Measurements from ENCODE around the gene ROCK2. TPM values are rescaled to one million over a fixed set of nuclear protein-coding genes. Genes with fewer than 3 reads are reported as not detected.

Gene ROCK2
- total RNA-seq, 1 experiment from 2014 or later, result 25.9 TPM

DNA sequence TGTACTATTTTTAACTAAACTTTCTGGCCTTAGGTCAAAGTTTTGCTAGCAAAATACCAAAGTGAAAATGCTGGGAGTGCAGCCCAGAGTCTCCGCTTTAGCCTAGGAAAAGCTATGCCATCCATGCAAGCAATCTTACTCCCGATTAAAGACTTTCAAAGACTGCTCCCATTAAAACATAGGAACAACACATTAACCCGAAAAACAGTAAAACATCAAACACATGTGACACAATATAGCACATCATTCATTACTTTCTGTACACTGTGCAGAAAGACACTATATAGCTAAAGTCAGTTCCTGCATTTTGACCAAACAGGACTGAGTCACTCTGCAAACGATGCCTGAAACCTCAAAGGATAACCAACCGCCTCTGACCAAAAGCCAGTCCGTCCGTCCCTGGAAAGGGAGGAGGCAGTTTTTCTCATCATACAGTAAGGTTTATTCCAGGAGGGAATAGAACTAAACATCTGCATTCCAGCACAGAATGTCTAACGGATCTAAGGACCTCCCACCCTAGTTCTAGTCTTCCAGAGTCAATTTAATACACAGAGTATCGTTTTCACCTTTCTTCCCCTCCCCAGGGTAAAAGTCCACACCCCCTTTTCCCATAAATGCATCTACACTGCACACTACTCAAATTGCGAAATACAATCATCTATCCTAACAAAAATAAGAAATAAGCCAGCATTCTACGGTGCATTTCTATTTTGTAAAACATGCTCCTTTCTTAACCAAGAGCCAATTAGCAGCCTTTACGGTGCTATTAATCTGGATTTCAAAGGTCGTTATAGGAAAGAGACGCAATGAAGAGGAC, 1.7 kb downstream of the ROCK2 start:
- Mint-ChIP-seq H3K36me3 (0 out of 2 replicates have a peak, but pooled peaks cover 3% of the 10 kb centered on the region), H3K9me3 (0 out of 2 replicates have a peak, but pooled peaks cover 3% of the 10 kb centered on the region), H3K27ac (peak overlapping the region; percentile 93), H3K4me1 (peaks cover 35% of the 10 kb centered on the region), H3K27me3 (ENCODE audit: low read depth) (peaks cover 4% of the 10 kb centered on the region; the same call in 1 of the 2 replicates), H3K4me3 (peak overlapping the region; percentile 96)
- no peak for TF ChIP-seq NFATC4 (CRISPR knock-in tag; IDR thresholded peaks at IDR 0.05)
- TF ChIP-seq, protein P1, sequence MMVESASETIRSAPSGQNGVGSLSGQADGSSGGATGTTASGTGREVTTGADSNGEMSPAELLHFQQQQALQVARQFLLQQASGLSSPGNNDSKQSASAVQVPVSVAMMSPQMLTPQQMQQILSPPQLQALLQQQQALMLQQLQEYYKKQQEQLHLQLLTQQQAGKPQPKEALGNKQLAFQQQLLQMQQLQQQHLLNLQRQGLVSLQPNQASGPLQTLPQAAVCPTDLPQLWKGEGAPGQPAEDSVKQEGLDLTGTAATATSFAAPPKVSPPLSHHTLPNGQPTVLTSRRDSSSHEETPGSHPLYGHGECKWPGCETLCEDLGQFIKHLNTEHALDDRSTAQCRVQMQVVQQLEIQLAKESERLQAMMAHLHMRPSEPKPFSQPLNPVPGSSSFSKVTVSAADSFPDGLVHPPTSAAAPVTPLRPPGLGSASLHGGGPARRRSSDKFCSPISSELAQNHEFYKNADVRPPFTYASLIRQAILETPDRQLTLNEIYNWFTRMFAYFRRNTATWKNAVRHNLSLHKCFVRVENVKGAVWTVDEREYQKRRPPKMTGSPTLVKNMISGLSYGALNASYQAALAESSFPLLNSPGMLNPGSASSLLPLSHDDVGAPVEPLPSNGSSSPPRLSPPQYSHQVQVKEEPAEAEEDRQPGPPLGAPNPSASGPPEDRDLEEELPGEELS (CRISPR knock-in tag; IDR thresholded peaks at IDR 0.05), result no peak
- no peak for TF ChIP-seq ZNF317 (CRISPR knock-in tag; IDR thresholded peaks at IDR 0.05; ENCODE audit: borderline replicate concordance, low read depth)
- no peak for TF ChIP-seq EMX1 (CRISPR knock-in tag; IDR thresholded peaks at IDR 0.05)
- no peak for TF ChIP-seq OVOL2 (CRISPR knock-in tag; IDR thresholded peaks at IDR 0.05; ENCODE audit: borderline replicate concordance)
- TF ChIP-seq, protein P2, sequence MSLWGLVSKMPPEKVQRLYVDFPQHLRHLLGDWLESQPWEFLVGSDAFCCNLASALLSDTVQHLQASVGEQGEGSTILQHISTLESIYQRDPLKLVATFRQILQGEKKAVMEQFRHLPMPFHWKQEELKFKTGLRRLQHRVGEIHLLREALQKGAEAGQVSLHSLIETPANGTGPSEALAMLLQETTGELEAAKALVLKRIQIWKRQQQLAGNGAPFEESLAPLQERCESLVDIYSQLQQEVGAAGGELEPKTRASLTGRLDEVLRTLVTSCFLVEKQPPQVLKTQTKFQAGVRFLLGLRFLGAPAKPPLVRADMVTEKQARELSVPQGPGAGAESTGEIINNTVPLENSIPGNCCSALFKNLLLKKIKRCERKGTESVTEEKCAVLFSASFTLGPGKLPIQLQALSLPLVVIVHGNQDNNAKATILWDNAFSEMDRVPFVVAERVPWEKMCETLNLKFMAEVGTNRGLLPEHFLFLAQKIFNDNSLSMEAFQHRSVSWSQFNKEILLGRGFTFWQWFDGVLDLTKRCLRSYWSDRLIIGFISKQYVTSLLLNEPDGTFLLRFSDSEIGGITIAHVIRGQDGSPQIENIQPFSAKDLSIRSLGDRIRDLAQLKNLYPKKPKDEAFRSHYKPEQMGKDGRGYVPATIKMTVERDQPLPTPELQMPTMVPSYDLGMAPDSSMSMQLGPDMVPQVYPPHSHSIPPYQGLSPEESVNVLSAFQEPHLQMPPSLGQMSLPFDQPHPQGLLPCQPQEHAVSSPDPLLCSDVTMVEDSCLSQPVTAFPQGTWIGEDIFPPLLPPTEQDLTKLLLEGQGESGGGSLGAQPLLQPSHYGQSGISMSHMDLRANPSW (CRISPR knock-in tag; conservative IDR thresholded peaks at IDR 0.05; ENCODE audit: low read depth), result no peak
- TF ChIP-seq KAT7 (CRISPR knock-in tag; IDR thresholded peaks at IDR 0.05; ENCODE audit: borderline replicate concordance), result no peak
- TF ChIP-seq, protein P3, sequence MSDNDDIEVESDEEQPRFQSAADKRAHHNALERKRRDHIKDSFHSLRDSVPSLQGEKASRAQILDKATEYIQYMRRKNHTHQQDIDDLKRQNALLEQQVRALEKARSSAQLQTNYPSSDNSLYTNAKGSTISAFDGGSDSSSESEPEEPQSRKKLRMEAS (CRISPR knock-in tag; IDR thresholded peaks at IDR 0.05), result no peak
- no peak for DNase-seq (ENCODE audit: low spot score)
- CTCF ChIA-PET, result interaction anchor here (1.2 kb wide), 2 partner anchors 69 to 210 kb away, joined by 4 to 5 read pairs; a partner anchor contains a TSS
- no peak for ATAC-seq
- POLR2A ChIA-PET, result no interaction called here

DNA sequence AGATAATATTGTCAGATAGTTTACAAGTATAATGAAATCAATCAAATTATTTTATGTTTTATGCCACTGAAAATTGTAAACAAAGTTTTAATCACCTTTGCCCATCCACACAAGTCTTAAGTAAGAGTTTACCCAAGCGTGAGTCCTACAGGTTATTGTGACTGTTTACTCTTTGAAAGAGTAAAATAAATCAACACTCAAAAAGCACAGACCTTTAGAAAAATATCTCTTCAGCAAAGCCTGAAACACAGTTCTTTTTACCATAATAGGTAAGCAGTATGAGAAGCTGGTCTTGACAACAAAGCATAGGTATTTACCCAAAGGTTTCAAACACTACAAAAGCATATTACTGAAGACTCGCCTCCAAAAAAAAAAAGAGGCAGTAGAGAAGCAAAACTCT, 3.7 kb downstream of the ROCK2 start:
- ATAC-seq, result no peak
- DNase-seq (ENCODE audit: low spot score), result no peak
- CTCF ChIA-PET, result no interaction called here
- TF ChIP-seq NR1H2 (CRISPR knock-in tag; IDR thresholded peaks at IDR 0.05) (no peak), ESRRA (CRISPR knock-in tag; IDR thresholded peaks at IDR 0.05; ENCODE audit: borderline replicate concordance) (no peak), SOX15 (CRISPR knock-in tag; IDR thresholded peaks at IDR 0.05) (no peak), FOXJ3 (CRISPR knock-in tag; IDR thresholded peaks at IDR 0.05; ENCODE audit: borderline replicate concordance) (no peak), HMGA2 (CRISPR knock-in tag; IDR thresholded peaks at IDR 0.05) (no peak), TCF7 (CRISPR knock-in tag; IDR thresholded peaks at IDR 0.05; ENCODE audit: low read depth) (no peak), FOXP1 (CRISPR knock-in tag; IDR thresholded peaks at IDR 0.05; ENCODE audit: borderline replicate concordance) (no peak)
- TF ChIP-seq, protein P4, sequence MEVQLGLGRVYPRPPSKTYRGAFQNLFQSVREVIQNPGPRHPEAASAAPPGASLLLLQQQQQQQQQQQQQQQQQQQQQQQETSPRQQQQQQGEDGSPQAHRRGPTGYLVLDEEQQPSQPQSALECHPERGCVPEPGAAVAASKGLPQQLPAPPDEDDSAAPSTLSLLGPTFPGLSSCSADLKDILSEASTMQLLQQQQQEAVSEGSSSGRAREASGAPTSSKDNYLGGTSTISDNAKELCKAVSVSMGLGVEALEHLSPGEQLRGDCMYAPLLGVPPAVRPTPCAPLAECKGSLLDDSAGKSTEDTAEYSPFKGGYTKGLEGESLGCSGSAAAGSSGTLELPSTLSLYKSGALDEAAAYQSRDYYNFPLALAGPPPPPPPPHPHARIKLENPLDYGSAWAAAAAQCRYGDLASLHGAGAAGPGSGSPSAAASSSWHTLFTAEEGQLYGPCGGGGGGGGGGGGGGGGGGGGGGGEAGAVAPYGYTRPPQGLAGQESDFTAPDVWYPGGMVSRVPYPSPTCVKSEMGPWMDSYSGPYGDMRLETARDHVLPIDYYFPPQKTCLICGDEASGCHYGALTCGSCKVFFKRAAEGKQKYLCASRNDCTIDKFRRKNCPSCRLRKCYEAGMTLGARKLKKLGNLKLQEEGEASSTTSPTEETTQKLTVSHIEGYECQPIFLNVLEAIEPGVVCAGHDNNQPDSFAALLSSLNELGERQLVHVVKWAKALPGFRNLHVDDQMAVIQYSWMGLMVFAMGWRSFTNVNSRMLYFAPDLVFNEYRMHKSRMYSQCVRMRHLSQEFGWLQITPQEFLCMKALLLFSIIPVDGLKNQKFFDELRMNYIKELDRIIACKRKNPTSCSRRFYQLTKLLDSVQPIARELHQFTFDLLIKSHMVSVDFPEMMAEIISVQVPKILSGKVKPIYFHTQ (CRISPR knock-in tag; IDR thresholded peaks at IDR 0.05), result no peak
- TF ChIP-seq, protein P5, sequence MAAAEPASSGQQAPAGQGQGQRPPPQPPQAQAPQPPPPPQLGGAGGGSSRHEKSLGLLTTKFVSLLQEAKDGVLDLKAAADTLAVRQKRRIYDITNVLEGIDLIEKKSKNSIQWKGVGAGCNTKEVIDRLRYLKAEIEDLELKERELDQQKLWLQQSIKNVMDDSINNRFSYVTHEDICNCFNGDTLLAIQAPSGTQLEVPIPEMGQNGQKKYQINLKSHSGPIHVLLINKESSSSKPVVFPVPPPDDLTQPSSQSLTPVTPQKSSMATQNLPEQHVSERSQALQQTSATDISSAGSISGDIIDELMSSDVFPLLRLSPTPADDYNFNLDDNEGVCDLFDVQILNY (CRISPR knock-in tag; IDR thresholded peaks at IDR 0.05), result no peak
- TF ChIP-seq, protein P6, sequence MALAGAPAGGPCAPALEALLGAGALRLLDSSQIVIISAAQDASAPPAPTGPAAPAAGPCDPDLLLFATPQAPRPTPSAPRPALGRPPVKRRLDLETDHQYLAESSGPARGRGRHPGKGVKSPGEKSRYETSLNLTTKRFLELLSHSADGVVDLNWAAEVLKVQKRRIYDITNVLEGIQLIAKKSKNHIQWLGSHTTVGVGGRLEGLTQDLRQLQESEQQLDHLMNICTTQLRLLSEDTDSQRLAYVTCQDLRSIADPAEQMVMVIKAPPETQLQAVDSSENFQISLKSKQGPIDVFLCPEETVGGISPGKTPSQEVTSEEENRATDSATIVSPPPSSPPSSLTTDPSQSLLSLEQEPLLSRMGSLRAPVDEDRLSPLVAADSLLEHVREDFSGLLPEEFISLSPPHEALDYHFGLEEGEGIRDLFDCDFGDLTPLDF (CRISPR knock-in tag; IDR thresholded peaks at IDR 0.05), result no peak
- TF ChIP-seq, protein P7, sequence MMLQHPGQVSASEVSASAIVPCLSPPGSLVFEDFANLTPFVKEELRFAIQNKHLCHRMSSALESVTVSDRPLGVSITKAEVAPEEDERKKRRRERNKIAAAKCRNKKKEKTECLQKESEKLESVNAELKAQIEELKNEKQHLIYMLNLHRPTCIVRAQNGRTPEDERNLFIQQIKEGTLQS (CRISPR knock-in tag; conservative IDR thresholded peaks at IDR 0.05), result no peak
- TF ChIP-seq, protein P8, sequence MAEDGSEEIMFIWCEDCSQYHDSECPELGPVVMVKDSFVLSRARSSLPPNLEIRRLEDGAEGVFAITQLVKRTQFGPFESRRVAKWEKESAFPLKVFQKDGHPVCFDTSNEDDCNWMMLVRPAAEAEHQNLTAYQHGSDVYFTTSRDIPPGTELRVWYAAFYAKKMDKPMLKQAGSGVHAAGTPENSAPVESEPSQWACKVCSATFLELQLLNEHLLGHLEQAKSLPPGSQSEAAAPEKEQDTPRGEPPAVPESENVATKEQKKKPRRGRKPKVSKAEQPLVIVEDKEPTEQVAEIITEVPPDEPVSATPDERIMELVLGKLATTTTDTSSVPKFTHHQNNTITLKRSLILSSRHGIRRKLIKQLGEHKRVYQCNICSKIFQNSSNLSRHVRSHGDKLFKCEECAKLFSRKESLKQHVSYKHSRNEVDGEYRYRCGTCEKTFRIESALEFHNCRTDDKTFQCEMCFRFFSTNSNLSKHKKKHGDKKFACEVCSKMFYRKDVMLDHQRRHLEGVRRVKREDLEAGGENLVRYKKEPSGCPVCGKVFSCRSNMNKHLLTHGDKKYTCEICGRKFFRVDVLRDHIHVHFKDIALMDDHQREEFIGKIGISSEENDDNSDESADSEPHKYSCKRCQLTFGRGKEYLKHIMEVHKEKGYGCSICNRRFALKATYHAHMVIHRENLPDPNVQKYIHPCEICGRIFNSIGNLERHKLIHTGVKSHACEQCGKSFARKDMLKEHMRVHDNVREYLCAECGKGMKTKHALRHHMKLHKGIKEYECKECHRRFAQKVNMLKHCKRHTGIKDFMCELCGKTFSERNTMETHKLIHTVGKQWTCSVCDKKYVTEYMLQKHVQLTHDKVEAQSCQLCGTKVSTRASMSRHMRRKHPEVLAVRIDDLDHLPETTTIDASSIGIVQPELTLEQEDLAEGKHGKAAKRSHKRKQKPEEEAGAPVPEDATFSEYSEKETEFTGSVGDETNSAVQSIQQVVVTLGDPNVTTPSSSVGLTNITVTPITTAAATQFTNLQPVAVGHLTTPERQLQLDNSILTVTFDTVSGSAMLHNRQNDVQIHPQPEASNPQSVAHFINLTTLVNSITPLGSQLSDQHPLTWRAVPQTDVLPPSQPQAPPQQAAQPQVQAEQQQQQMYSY (CRISPR knock-in tag; IDR thresholded peaks at IDR 0.05), result no peak

More for the DNA sequence above, 3.7 kb downstream of the ROCK2 start:
- Mint-ChIP-seq H3K27ac (no peak overlapping the region), H3K4me1 (peaks cover 31% of the 10 kb centered on the region), H3K4me3 (no peak overlapping the region), H3K36me3 (peaks cover 6% of the 10 kb centered on the region), H3K27me3 (ENCODE audit: low read depth) (no peaks in the 10 kb centered on the region), H3K9me3 (peaks cover 8% of the 10 kb centered on the region)
- POLR2A ChIA-PET, result no interaction called here

Measured in WTC11 (cell line).